Tibial artery (tissue), 4 donors: ENCODE results near the gene GATA3.
A peak's percentile ranks its signal among the peaks of the same experiment; 100 is the strongest.

Experiments
- DNase-seq, 2 donors: peaks; one replicate each; pipeline ENCODE4 v3.0.0-alpha.2; 2019
- H3K27ac ChIP-seq, 2 donors: fragments of 200-600 bp; sonication (generic) in 1 of 2; 1 replicate in 1 of 2; 2 replicates in 1 of 2; pipeline ENCODE4 v1.5.1; 2018 to 2019; ENCODE audit warnings: mild to moderate bottlenecking in 1 of 2
- H3K27me3 ChIP-seq, 2 donors: fragments of 200-600 bp; sonication (generic) in 1 of 2; one replicate each; pipeline versions ENCODE4 v1.5.1 to v1.6.0; 2016 to 2019
- H3K36me3 ChIP-seq, 3 donors: fragments of 200-600 bp; sonication (generic) in 2 of 3; one replicate each; pipeline ENCODE4 v1.5.1; 2016 to 2019; ENCODE audit warnings: mild to moderate bottlenecking in 2 of 3
- H3K4me1 ChIP-seq, 4 donors: fragments of 200-600 bp; sonication (generic) in 2 of 4; 1 replicate in 3 of 4; 2 replicates in 1 of 4; pipeline ENCODE4 v1.5.1; 2016 to 2019
- H3K4me3 ChIP-seq, 2 donors: fragments of 200-600 bp; sonication (generic) in 1 of 2; 1 replicate in 1 of 2; 2 replicates in 1 of 2; pipeline ENCODE4 v1.5.1; 2018 to 2019; ENCODE audit warnings: mild to moderate bottlenecking in 2 of 2
- H3K9me3 ChIP-seq, 3 donors: fragments of 200-600 bp; sonication (generic) in 1 of 3; one replicate each; pipeline ENCODE4 v1.5.1; 2016 to 2019
- intact Hi-C: fragments of 100-400 bp; cut with DNase I; formaldehyde crosslinking; loops from one replicate; pipeline ENCODE4 v1.15.0; 2023; ENCODE audit warnings: low total_unique reads
- TF ChIP-seq, protein P1 (sequence below), 2 experiments: fragments of 200-600 bp in 1 of 2; fragments of 450-650 bp in 1 of 2; IDR thresholded peaks; one replicate each; pipeline ENCODE4 v1.5.1; 2017 to 2019; ENCODE audit warnings: antibody characterized with exemption in 2 of 2, mild to moderate bottlenecking in 1 of 2, moderate library complexity in 1 of 2

The GATA3 gene

DNA sequence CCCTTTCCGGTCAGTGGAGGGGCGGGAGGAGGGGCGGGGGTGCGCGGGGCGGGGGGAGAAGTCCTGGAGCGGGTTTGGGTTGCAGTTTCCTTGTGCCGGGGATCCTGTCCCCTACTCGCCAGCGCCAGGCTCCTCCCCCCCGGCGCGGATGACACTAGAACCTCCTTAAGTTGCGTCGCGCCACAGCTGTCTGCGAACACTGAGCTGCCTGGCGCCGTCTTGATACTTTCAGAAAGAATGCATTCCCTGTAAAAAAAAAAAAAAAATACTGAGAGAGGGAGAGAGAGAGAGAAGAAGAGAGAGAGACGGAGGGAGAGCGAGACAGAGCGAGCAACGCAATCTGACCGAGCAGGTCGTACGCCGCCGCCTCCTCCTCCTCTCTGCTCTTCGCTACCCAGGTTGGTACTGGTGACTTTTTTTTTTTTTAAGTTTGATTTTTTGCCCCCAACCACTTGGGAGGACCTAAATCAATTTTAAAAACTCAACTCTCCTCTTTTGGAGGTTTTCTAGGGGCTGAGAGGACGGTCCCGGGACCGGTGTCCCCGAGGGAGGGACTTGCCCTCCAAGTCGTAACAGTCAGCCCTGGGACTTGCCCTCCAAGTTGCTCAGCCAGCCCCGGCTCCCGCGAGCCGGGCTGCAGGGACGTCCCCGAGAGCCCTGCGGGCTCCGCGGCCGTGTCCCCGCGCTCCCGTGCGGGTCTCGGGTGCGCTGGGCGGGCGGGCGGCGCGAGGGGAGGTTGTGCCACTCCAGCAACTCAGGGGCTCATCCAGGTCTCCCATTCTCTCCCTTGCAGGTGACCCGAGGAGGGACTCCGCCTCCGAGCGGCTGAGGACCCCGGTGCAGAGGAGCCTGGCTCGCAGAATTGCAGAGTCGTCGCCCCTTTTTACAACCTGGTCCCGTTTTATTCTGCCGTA, at the start of gene GATA3:
Gene GATA3 (plus strand): TSS at position 195 of the 914 bp plus-strand sequence. CDS start 968 bp downstream, outside the sequence.
- H3K9me3 ChIP-seq = no peaks in the 10 kb centered on the region
- peak within 1 kb of the TSS; percentile 37 to 46 for H3K4me3 ChIP-seq
- TF ChIP-seq, protein P1, sequence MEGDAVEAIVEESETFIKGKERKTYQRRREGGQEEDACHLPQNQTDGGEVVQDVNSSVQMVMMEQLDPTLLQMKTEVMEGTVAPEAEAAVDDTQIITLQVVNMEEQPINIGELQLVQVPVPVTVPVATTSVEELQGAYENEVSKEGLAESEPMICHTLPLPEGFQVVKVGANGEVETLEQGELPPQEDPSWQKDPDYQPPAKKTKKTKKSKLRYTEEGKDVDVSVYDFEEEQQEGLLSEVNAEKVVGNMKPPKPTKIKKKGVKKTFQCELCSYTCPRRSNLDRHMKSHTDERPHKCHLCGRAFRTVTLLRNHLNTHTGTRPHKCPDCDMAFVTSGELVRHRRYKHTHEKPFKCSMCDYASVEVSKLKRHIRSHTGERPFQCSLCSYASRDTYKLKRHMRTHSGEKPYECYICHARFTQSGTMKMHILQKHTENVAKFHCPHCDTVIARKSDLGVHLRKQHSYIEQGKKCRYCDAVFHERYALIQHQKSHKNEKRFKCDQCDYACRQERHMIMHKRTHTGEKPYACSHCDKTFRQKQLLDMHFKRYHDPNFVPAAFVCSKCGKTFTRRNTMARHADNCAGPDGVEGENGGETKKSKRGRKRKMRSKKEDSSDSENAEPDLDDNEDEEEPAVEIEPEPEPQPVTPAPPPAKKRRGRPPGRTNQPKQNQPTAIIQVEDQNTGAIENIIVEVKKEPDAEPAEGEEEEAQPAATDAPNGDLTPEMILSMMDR (IDR thresholded peaks at IDR 0.05) = no peak
- no peaks in the 10 kb centered on the region for H3K36me3 ChIP-seq
- peak in 1 of 2 donors; percentile 38 for DNase-seq
- peaks cover 0 to 62% (median 57%) of the 10 kb centered on the region in 4 donors for H3K4me1 ChIP-seq
- intact Hi-C loops = no loop called here
- H3K27me3 ChIP-seq = peaks cover 5 to 97% of the 10 kb centered on the region in 2 donors
- H3K27ac ChIP-seq = no peak within 1 kb of the TSS

DNA sequence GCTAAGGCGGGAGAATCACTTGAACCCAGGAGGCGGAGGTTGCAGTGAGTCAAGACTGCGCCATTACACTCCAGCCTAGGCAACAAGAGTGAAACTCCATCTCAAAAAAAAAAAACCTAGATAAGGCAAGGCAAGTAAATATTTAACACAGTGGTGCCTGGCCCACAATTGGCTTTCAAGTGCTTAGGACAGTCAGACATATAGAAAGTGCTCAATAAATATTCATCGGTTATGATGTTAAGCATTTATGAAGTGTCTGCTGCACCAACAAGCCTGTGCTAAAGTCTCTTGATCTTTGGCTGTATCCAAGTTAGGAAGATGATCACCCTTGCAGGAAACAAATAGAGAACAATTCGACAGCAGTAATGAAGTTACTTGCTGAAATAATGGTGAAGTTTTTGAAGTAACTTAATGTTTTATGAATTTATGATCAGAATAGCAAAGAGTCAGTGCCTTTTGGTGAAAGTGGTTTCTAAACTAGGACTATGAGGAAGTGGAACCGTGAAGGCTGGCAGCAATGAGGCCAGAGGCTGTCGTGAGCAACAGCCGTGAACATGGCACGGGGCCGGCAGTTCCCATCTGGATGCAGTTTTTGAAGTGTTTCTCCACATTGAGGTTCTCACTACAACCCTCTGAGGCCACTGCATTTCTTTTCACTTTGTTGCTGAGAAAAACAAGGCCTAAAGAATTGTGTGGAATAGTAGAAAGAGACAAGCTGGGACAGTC, 48.1 kb upstream of the GATA3 start:
- peaks cover 31 to 38% (median 32%) of the 10 kb centered on the region in 3 donors for H3K36me3 ChIP-seq
- TF ChIP-seq, protein P1 (IDR thresholded peaks at IDR 0.05) = no peak
- H3K9me3 ChIP-seq = peaks cover 0 to 12% (median 0%) of the 10 kb centered on the region in 3 donors
- no peak overlapping the region for H3K27ac ChIP-seq
- DNase-seq = no peak
- no peaks in the 10 kb centered on the region for H3K27me3 ChIP-seq
- intact Hi-C loops = no loop called here
- H3K4me1 ChIP-seq = no peaks in the 10 kb centered on the region
- no peak overlapping the region for H3K4me3 ChIP-seq

DNA sequence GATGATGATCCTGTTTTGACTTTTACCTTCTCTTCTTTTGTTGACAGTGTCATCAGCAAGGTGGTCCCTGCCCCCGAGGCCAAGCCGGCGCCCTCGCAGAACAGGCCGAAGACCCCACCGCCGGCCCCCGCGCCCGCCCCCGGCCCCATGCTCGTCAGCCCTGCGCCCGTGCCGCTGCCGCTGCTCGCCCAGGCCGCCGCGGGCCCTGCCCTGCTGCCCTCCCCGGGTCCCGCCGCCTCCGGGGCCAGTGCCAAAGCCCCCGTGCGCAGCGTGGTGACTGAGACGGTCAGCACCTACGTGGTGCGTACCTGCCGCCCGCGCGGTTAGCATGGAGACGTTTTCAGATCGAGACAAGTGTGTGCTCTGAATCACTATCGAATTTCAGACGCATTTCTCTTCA, 45.5 kb upstream of the GATA3 start:
- intact Hi-C loops = no loop called here
- TF ChIP-seq, protein P1 (IDR thresholded peaks at IDR 0.05) = no peak
- Histone ChIP-seq H3K27ac (no peak overlapping the region), H3K27me3 (no peaks in the 10 kb centered on the region), H3K9me3 (peaks cover 0 to 6% (median 0%) of the 10 kb centered on the region in 3 donors), H3K4me1 (no peaks in the 10 kb centered on the region), H3K4me3 (no peak overlapping the region), H3K36me3 (peaks cover 31 to 49% (median 38%) of the 10 kb centered on the region in 3 donors)
- no peak for DNase-seq

DNA sequence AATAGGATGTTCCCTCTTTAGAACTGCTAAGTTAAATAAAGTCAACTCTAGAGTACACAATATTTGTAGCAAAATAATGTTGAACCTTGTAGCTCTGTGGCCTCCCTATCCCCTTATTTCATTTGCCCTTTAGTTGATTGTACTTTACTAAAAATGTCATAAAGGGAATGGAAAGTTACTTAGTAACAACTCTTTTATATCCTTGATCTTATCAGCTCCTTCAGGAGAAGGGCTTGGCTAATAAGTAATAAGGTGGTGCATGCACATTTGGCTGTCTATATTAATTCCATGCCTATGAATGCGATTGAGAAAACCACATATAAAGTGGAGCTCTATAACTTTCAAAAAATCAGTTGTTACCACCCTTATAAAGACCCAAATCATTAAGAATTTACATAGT, 41.5 kb upstream of the GATA3 start:
- no peaks in the 10 kb centered on the region for H3K27me3 ChIP-seq
- DNase-seq = no peak
- H3K4me1 ChIP-seq = peaks cover 0 to 8% (median 0%) of the 10 kb centered on the region in 4 donors
- no peaks in the 10 kb centered on the region for H3K9me3 ChIP-seq
- TF ChIP-seq, protein P1 (IDR thresholded peaks at IDR 0.05) = no peak
- peaks cover 41 to 65% (median 42%) of the 10 kb centered on the region in 3 donors for H3K36me3 ChIP-seq
- intact Hi-C loops = no loop called here
- H3K4me3 ChIP-seq = no peak overlapping the region
- H3K27ac ChIP-seq = no peak overlapping the region

DNA sequence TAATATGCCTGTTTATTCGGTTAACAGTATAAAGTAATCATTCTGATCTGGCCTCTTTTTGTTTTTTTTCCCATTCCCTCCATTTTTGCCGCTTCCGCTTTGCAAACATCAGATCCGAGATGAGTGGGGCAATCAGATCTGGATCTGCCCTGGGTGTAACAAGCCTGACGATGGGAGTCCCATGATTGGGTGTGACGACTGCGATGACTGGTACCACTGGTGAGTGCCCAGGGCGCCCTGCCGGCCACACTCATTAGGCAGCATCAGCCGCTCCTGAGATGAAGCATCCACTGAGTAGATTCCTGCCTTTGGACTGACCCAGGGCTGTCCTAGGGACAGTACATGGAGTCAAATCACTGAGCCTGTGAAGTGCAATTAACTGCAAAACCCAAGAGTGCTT, 40.9 kb upstream of the GATA3 start:
- Histone ChIP-seq H3K27ac (no peak overlapping the region), H3K9me3 (no peaks in the 10 kb centered on the region), H3K4me1 (peaks cover 0 to 8% (median 0%) of the 10 kb centered on the region in 4 donors), H3K36me3 (peaks cover 41 to 60% (median 42%) of the 10 kb centered on the region in 3 donors), H3K27me3 (no peaks in the 10 kb centered on the region), H3K4me3 (no peak overlapping the region)
- intact Hi-C loops = no loop called here
- TF ChIP-seq, protein P1 (IDR thresholded peaks at IDR 0.05) = no peak
- DNase-seq = no peak
